Measurements from ENCODE around the gene FN1.

DNA sequence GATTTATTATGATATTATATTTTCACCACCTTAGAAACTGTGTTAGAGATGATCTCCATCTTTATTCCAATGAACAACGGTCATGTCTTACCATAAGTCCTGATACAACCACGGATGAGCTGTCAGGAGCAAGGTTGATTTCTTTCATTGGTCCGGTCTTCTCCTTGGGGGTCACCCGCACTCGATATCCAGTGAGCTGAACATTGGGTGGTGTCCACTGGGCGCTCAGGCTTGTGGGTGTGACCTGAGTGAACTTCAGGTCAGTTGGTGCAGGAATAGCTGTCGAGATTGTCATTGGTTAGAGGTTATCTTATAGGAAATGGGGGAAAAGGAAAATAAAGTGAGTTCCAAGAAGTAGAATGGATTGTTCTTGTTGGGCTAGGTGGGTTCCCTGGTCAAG is 56.8 kb downstream of the FN1 start:
- TF ChIP-seq, protein P1, sequence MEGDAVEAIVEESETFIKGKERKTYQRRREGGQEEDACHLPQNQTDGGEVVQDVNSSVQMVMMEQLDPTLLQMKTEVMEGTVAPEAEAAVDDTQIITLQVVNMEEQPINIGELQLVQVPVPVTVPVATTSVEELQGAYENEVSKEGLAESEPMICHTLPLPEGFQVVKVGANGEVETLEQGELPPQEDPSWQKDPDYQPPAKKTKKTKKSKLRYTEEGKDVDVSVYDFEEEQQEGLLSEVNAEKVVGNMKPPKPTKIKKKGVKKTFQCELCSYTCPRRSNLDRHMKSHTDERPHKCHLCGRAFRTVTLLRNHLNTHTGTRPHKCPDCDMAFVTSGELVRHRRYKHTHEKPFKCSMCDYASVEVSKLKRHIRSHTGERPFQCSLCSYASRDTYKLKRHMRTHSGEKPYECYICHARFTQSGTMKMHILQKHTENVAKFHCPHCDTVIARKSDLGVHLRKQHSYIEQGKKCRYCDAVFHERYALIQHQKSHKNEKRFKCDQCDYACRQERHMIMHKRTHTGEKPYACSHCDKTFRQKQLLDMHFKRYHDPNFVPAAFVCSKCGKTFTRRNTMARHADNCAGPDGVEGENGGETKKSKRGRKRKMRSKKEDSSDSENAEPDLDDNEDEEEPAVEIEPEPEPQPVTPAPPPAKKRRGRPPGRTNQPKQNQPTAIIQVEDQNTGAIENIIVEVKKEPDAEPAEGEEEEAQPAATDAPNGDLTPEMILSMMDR (conservative IDR thresholded peaks at IDR 0.05; ENCODE audit: low read depth, low read length), result no peak
- no peak for TF ChIP-seq EZH2 (IDR thresholded peaks at IDR 0.05; ENCODE audit: borderline replicate concordance, low read depth, low read length, poor library complexity, severe bottlenecking)
